ENCODE results near the gene TENM4.

Gene TENM4

DNA sequence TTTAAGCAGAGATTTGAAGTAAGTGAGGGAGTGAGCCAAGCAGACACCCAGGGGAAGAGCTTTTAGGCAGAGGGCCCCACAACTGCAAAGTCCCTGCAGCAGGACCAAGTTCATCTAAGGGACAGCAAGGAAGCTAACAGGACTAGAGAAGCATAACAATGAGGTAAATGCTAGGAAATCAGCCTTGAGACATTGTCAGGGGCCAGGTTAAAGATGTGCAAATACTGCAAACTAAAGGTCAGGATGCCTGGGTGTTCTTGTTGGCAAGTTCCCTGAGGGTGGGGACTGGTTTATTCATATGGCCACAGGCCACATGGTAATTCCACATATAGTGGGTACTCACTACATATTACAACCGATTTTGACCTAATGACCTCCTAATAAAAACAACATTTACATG, 467.0 kb downstream of the TENM4 start:
- TF ChIP-seq, protein P1, sequence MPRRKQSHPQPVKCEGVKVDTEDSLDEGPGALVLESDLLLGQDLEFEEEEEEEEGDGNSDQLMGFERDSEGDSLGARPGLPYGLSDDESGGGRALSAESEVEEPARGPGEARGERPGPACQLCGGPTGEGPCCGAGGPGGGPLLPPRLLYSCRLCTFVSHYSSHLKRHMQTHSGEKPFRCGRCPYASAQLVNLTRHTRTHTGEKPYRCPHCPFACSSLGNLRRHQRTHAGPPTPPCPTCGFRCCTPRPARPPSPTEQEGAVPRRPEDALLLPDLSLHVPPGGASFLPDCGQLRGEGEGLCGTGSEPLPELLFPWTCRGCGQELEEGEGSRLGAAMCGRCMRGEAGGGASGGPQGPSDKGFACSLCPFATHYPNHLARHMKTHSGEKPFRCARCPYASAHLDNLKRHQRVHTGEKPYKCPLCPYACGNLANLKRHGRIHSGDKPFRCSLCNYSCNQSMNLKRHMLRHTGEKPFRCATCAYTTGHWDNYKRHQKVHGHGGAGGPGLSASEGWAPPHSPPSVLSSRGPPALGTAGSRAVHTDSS (tag by site-specific recombination; IDR thresholded peaks at IDR 0.05) = no peak
- TF ChIP-seq KLF17 (tag by site-specific recombination; IDR thresholded peaks at IDR 0.05) (no peak), ZNF555 (tag by site-specific recombination; conservative IDR thresholded peaks at IDR 0.05) (no peak), ZXDB (tag by site-specific recombination; IDR thresholded peaks at IDR 0.05) (no peak), ZNF707 (tag by site-specific recombination; IDR thresholded peaks at IDR 0.05) (no peak), ZNF670 (tag by site-specific recombination; IDR thresholded peaks at IDR 0.05; ENCODE audit: low read depth) (no peak), SP3 (tag by site-specific recombination; IDR thresholded peaks at IDR 0.05) (no peak), ZNF792 (tag by site-specific recombination; IDR thresholded peaks at IDR 0.05) (no peak), ZNF610 (tag by site-specific recombination; IDR thresholded peaks at IDR 0.05; ENCODE audit: borderline replicate concordance) (no peak), OSR2 (tag by site-specific recombination; IDR thresholded peaks at IDR 0.05) (no peak), ZNF140 (tag by site-specific recombination; IDR thresholded peaks at IDR 0.05) (no peak), ZEB2 (tag by site-specific recombination; IDR thresholded peaks at IDR 0.05) (no peak), ZNF560 (tag by site-specific recombination; IDR thresholded peaks at IDR 0.05; ENCODE audit: borderline replicate concordance) (no peak), ZNF830 (tag by site-specific recombination; IDR thresholded peaks at IDR 0.05; ENCODE audit: low read depth) (no peak), PATZ1 (tag by site-specific recombination; IDR thresholded peaks at IDR 0.05) (no peak), ZNF664 (tag by site-specific recombination; IDR thresholded peaks at IDR 0.05) (no peak), ZBTB44 (tag by site-specific recombination; IDR thresholded peaks at IDR 0.05) (no peak), KLF7 (tag by site-specific recombination; IDR thresholded peaks at IDR 0.05; ENCODE audit: borderline replicate concordance) (no peak), HIC1 (tag by site-specific recombination; IDR thresholded peaks at IDR 0.05) (no peak)
- ChIA-PET CTCF (no interaction called here), POLR2A (interaction anchor here (0.6 kb wide), 1 partner anchor 15 kb away, joined by 3 read pairs; no protein-coding TSS in a partner anchor)

More for the DNA sequence above, 467.0 kb downstream of the TENM4 start:
- Histone ChIP-seq H3K4me3 (ENCODE audit: low read depth, low read length) (no peak overlapping the region), H3K27ac (ENCODE audit: extremely low read depth, low read depth, low read length) (no peak overlapping the region), H3K9me3 (ENCODE audit: control insufficient read depth, insufficient read depth, low read depth, low read length) (no peaks in the 10 kb centered on the region), H3K36me3 (ENCODE audit: control insufficient read depth in 2 of 2, insufficient read depth in 1 of 2, low read length in 2 of 2) (no peaks in the 10 kb centered on the region), H3K4me1 (ENCODE audit: control insufficient read depth, insufficient read depth, low read length) (no peaks in the 10 kb centered on the region)
